Natural killer cell (primary cell): ENCODE data around the gene PICK1. TPM values are rescaled to one million over a fixed set of nuclear protein-coding genes. Genes with fewer than 3 reads are reported as not detected.

Source experiments
- ATAC-seq, 3 donors: fragments of 150-1000 bp in 2 of 3; fragments of 200-7000 bp in 1 of 3; cut with Tn5 transposase; 1 replicate in 1 of 3; 2 replicates in 2 of 3; pipeline ENCODE4 v1.10.0; 2021; ENCODE audit warnings: mild to moderate bottlenecking in 2 of 3, moderate library complexity in 2 of 3
- DNase-seq, 2 donors: peaks; one replicate each; pipeline versions ENCODE4 v3.0.0 to v3.0.0-alpha.2; 2013 to 2021; ENCODE audit warnings: mixed read lengths in 1 of 2
- H3K27ac ChIP-seq: one replicate; pipeline ENCODE4 v1.5.1; 2013; ENCODE audit warnings: mild to moderate bottlenecking, low read length
- H3K27me3 ChIP-seq: one replicate; pipeline ENCODE4 v1.6.1; 2013; ENCODE audit warnings: low read length; ENCODE audit not compliant: control insufficient read depth, insufficient read depth
- H3K36me3 ChIP-seq: one replicate; pipeline ENCODE4 v1.6.1; 2013; ENCODE audit warnings: low read length; ENCODE audit not compliant: control insufficient read depth, insufficient read depth
- H3K4me1 ChIP-seq: one replicate; pipeline ENCODE4 v1.6.1; 2013; ENCODE audit warnings: low read length; ENCODE audit not compliant: control insufficient read depth, insufficient read depth
- H3K4me3 ChIP-seq: one replicate; pipeline ENCODE4 v1.5.1; 2013; ENCODE audit warnings: low read length
- H3K9me3 ChIP-seq: one replicate; pipeline ENCODE4 v1.6.1; 2013; ENCODE audit warnings: low read length; ENCODE audit not compliant: control insufficient read depth, insufficient read depth
- H3K27ac Mint-ChIP-seq, 2 donors: one replicate each; pipeline ENCODE4 v1.8.0; 2022; ENCODE audit warnings: mild to moderate bottlenecking in 2 of 2, mixed read lengths in 2 of 2, moderate library complexity in 1 of 2
- H3K27me3 Mint-ChIP-seq, 2 donors: one replicate each; pipeline ENCODE4 v1.8.0; 2022; ENCODE audit warnings: low read depth in 2 of 2, mixed read lengths in 2 of 2
- H3K36me3 Mint-ChIP-seq: one replicate; pipeline ENCODE4 v1.8.0; 2022; ENCODE audit warnings: mixed read lengths
- H3K4me1 Mint-ChIP-seq, 2 donors: one replicate each; pipeline ENCODE4 v1.8.0; 2022; ENCODE audit warnings: mixed read lengths in 2 of 2
- H3K4me3 Mint-ChIP-seq: one replicate; pipeline ENCODE4 v1.8.0; 2022; ENCODE audit warnings: mild to moderate bottlenecking, moderate library complexity, mixed read lengths
- H3K9me3 Mint-ChIP-seq, 2 donors: one replicate each; pipeline ENCODE4 v1.8.0; 2022; ENCODE audit warnings: mixed read lengths in 2 of 2
- WGBS: methylation state at CpG from one replicate; pipeline ENCODE4 v1.1.7; 2013; ENCODE audit warnings: missing lambda C conversion rate; ENCODE audit not compliant: insufficient coverage; 5-methylcytosine and 5-hydroxymethylcytosine counted together
- intact Hi-C: fragments of 100-400 bp; cut with micrococcal nuclease; formaldehyde crosslinking; loops from one replicate; pipeline ENCODE4 v1.14.2; 2022
- total RNA-seq, 4 donors: library from RNA; stranded (reverse); fragments of 120-200 nt in 1 of 4; gene quantifications; one replicate each; pipeline versions ENCODE4 v1.2.3 to v1.2.4, GENCODE V29; 2013 to 2022
- TF ChIP-seq, protein P1 (sequence below): fragments of 200-600 bp; IDR thresholded peaks from one replicate; pipeline ENCODE4 v1.8.0; 2022; ENCODE audit warnings: antibody characterized with exemption

The PICK1 gene
- total RNA-seq, 3 donors from 2014 or later (not counting 1 experiment from before 2014, with no cell fraction given): 28.4 to 30.9 (median 29.9) TPM

DNA sequence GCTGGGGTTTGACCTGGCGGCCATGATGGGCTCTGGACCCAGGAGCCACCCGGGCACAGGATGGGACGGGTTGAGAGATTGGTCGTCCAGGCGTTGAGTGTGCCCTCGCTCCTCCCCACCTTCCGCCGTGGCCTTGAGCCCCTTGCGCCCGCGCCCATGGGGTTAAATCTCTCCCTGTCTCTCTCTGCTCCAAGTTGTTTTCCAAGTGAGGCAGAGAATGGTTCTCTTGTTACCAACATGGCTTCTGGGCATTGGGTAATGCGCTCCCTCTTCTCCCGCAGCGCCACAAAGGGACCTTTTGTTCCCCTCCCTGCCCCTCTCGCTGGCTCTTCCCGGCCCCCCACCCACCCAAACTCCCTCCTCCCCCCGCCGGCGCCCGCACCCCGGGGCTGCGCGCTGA, 18.8 kb upstream of the PICK1 start:
- intact Hi-C loops: no loop called here
- 95% methylated on average over 22 of the region's 23 CpGs for WGBS

DNA sequence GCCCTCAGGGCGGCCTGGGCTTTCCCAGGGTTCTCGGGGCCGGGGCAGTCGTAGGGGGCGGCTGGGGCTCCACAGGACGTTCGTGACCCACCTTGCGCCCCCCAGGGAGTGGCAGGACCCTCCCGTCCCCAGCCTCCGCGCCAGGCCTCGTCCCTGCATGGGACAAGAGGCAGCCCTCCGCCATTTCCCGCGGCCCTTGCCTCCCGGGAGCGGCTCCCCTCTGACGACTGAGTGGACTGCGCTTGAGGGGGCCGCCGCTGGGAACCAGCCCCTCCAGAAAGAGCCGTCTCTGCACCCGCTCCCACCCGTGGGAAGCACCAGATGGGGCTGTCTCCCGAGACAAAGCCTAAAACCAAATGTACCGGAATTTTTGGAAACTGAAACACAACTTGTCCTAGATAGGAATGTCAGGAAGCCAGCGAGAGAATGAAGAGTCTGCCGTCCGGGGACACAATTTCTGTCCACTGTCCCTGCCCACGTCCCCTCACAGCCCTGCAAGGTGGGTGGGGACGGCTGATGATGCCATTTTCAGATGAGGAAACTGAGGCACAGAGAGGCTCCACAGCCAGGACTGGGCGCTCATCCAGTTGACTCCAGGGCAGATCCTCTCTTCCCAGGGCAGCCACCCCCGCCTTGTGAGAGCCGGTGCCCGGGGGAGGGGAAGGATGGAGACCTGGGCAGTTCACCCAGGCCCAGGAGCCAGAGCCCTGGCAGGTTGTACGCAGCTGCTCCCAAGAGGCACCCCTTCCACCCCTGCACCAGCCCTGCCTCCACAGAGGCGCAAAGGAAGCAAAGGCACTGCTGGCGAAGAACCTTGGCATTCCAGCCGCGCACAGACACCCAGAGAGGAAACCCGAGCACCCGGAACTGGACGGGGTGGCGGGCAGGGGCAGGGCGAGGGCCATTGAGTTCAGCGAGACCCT, 18.1 kb upstream of the PICK1 start:
- Histone ChIP-seq H3K4me1 (peaks cover 18% of the 10 kb centered on the region), H3K27me3 (no peaks in the 10 kb centered on the region), H3K36me3 (no peaks in the 10 kb centered on the region), H3K9me3 (no peaks in the 10 kb centered on the region), H3K27ac (no peak overlapping the region), H3K4me3 (no peak overlapping the region)
- DNase-seq (no peak), ATAC-seq (no peak)
- TF ChIP-seq, protein P1, sequence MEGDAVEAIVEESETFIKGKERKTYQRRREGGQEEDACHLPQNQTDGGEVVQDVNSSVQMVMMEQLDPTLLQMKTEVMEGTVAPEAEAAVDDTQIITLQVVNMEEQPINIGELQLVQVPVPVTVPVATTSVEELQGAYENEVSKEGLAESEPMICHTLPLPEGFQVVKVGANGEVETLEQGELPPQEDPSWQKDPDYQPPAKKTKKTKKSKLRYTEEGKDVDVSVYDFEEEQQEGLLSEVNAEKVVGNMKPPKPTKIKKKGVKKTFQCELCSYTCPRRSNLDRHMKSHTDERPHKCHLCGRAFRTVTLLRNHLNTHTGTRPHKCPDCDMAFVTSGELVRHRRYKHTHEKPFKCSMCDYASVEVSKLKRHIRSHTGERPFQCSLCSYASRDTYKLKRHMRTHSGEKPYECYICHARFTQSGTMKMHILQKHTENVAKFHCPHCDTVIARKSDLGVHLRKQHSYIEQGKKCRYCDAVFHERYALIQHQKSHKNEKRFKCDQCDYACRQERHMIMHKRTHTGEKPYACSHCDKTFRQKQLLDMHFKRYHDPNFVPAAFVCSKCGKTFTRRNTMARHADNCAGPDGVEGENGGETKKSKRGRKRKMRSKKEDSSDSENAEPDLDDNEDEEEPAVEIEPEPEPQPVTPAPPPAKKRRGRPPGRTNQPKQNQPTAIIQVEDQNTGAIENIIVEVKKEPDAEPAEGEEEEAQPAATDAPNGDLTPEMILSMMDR: no peak
- no peak overlapping the region for H3K27ac Mint-ChIP-seq
- H3K4me1 Mint-ChIP-seq: peaks cover 9 to 22% of the 10 kb centered on the region in 2 donors
- H3K4me3 Mint-ChIP-seq: no peak overlapping the region
- no peaks in the 10 kb centered on the region for H3K27me3 Mint-ChIP-seq
- no peaks in the 10 kb centered on the region for H3K36me3 Mint-ChIP-seq
- 95% methylated on average over 46 of the region's 46 CpGs for WGBS
- intact Hi-C loops: no loop called here
- no peaks in the 10 kb centered on the region for H3K9me3 Mint-ChIP-seq

More for the DNA sequence above, 18.8 kb upstream of the PICK1 start:
- no peaks in the 10 kb centered on the region for H3K27me3 Mint-ChIP-seq
- Histone ChIP-seq H3K4me1 (peaks cover 20% of the 10 kb centered on the region), H3K4me3 (no peak overlapping the region), H3K27ac (no peak overlapping the region), H3K27me3 (no peaks in the 10 kb centered on the region), H3K9me3 (no peaks in the 10 kb centered on the region), H3K36me3 (no peaks in the 10 kb centered on the region)
- no peaks in the 10 kb centered on the region for H3K9me3 Mint-ChIP-seq
- ATAC-seq: no peak
- no peak overlapping the region for H3K27ac Mint-ChIP-seq
- TF ChIP-seq, protein P1: no peak
- H3K4me1 Mint-ChIP-seq: peaks cover 9 to 25% of the 10 kb centered on the region in 2 donors
- H3K36me3 Mint-ChIP-seq: no peaks in the 10 kb centered on the region
- H3K4me3 Mint-ChIP-seq: no peak overlapping the region
- DNase-seq: no peak

GRCh38 chr22:38040953-38041759, 16.0 kb upstream of the PICK1 start:
- Mint-ChIP-seq H3K27ac (peak overlapping the region in 1 of 2 donors; percentile 58), H3K9me3 (no peaks in the 10 kb centered on the region), H3K4me3 (no peak overlapping the region), H3K27me3 (no peaks in the 10 kb centered on the region), H3K36me3 (no peaks in the 10 kb centered on the region), H3K4me1 (peaks cover 9 to 21% of the 10 kb centered on the region in 2 donors)
- TF ChIP-seq, protein P1: no peak
- no peak for ATAC-seq
- H3K36me3 ChIP-seq: no peaks in the 10 kb centered on the region
- no peak for DNase-seq
- H3K27me3 ChIP-seq: no peaks in the 10 kb centered on the region
- no peak overlapping the region for H3K4me3 ChIP-seq
- no peaks in the 10 kb centered on the region for H3K9me3 ChIP-seq
- H3K4me1 ChIP-seq: peaks cover 11% of the 10 kb centered on the region
- no peak overlapping the region for H3K27ac ChIP-seq
- WGBS: 92% methylated on average over 20 of the region's 20 CpGs
- intact Hi-C loops: no loop called here
